ENCODE results near the gene KRTAP5-7.
"Not testable (repeated sequence)": the region's sequence is repeated elsewhere in the genome, so short reads cannot be mapped to it uniquely, and the experiment has no call there.

Gene KRTAP5-7

GRCh38 chr11:71537537-71537936 is 10.5 kb downstream of the KRTAP5-7 start:
- no peak for TF ChIP-seq CTCF (IDR thresholded peaks at IDR 0.05; ENCODE audit: low read length)
- no peak for TF ChIP-seq EZH2 (IDR thresholded peaks at IDR 0.05; ENCODE audit: borderline replicate concordance, low read length)
- H3K27me3 ChIP-seq (ENCODE audit: insufficient read depth, low read length): peaks cover 8% of the 10 kb centered on the region; the same call in 1 of the 2 replicates
- no peak overlapping the region for H3K4me2 ChIP-seq (ENCODE audit: low read length)
- no peak overlapping the region for H3K4me3 ChIP-seq (ENCODE audit: low read depth, low read length, poor library complexity, severe bottlenecking)
- H3K79me2 ChIP-seq (ENCODE audit: insufficient read depth, low read length): no peaks in the 10 kb centered on the region
- no peaks in the 10 kb centered on the region for H3K9me3 ChIP-seq (ENCODE audit: low read length)
- H3K9ac ChIP-seq (ENCODE audit: low read length): no peak overlapping the region
- H3K9me2 ChIP-seq (ENCODE audit: low read depth, low read length): no peaks in the 10 kb centered on the region
- no peaks in the 10 kb centered on the region for H3K4me1 ChIP-seq (ENCODE audit: insufficient read depth, low read length, severe bottlenecking)
- no peak overlapping the region for H3K27ac ChIP-seq (ENCODE audit: low read depth, low read length, poor library complexity, severe bottlenecking)
- H3F3A ChIP-seq (ENCODE audit: insufficient read depth, low read length): no peaks in the 10 kb centered on the region
- H2AFZ ChIP-seq (ENCODE audit: low read length): no peak overlapping the region
- no peaks in the 10 kb centered on the region; the same call in 1 of the 2 replicates for H3K36me3 ChIP-seq (ENCODE audit: insufficient read depth, low read length)
- H4K20me1 ChIP-seq (ENCODE audit: insufficient read depth, low read length): no peaks in the 10 kb centered on the region

- H3K4me1 ChIP-seq (ENCODE audit: insufficient read depth, low read length, severe bottlenecking); H3K4me2 ChIP-seq (ENCODE audit: low read length): not testable (repeated sequence)
Observed at GRCh38 chr11:71537977-71538665, 11.1 kb downstream of the KRTAP5-7 start, which contains the start of gene KRTAP5-8. TSS of gene KRTAP5-8 (plus strand) at chr11:71538025. CDS start at chr11:71538056, 31 bp downstream.

GRCh38 chr11:71538666-71538990 is 11.6 kb downstream of the KRTAP5-7 start:
- no peak overlapping the region for H3K4me2 ChIP-seq (ENCODE audit: low read length)
- H3K4me3 ChIP-seq (ENCODE audit: low read depth, low read length, poor library complexity, severe bottlenecking): no peak overlapping the region
- no peak overlapping the region for H3K27ac ChIP-seq (ENCODE audit: low read depth, low read length, poor library complexity, severe bottlenecking)
- no peaks in the 10 kb centered on the region for H3K9me2 ChIP-seq (ENCODE audit: low read depth, low read length)
- TF ChIP-seq EZH2 (IDR thresholded peaks at IDR 0.05; ENCODE audit: borderline replicate concordance, low read length) (no peak), CTCF (IDR thresholded peaks at IDR 0.05; ENCODE audit: low read length) (no peak)
- H3K27me3 ChIP-seq (ENCODE audit: insufficient read depth, low read length): peaks cover 8% of the 10 kb centered on the region; the same call in 1 of the 2 replicates
- H3K9ac ChIP-seq (ENCODE audit: low read length): no peak overlapping the region
- no peaks in the 10 kb centered on the region; the same call in 1 of the 2 replicates for H3K36me3 ChIP-seq (ENCODE audit: insufficient read depth, low read length)
- H3K4me1 ChIP-seq (ENCODE audit: insufficient read depth, low read length, severe bottlenecking): no peaks in the 10 kb centered on the region
- no peaks in the 10 kb centered on the region for H3K79me2 ChIP-seq (ENCODE audit: insufficient read depth, low read length)
- H2AFZ ChIP-seq (ENCODE audit: low read length): no peak overlapping the region
- H3F3A ChIP-seq (ENCODE audit: insufficient read depth, low read length): no peaks in the 10 kb centered on the region
- H4K20me1 ChIP-seq (ENCODE audit: insufficient read depth, low read length): no peaks in the 10 kb centered on the region
- H3K9me3 ChIP-seq (ENCODE audit: low read length): no peaks in the 10 kb centered on the region

More at GRCh38 chr11:71537977-71538665, 11.1 kb downstream of the KRTAP5-7 start, which contains the start of gene KRTAP5-8:
- not testable (repeated sequence) for H3K9me3 ChIP-seq (ENCODE audit: low read length); H3K27me3 ChIP-seq (ENCODE audit: insufficient read depth, low read length); H3K9ac ChIP-seq (ENCODE audit: low read length); H3K4me3 ChIP-seq (ENCODE audit: low read depth, low read length, poor library complexity, severe bottlenecking); H4K20me1 ChIP-seq (ENCODE audit: insufficient read depth, low read length); H3F3A ChIP-seq (ENCODE audit: insufficient read depth, low read length); H3K36me3 ChIP-seq (ENCODE audit: insufficient read depth, low read length); H2AFZ ChIP-seq (ENCODE audit: low read length); H3K9me2 ChIP-seq (ENCODE audit: low read depth, low read length); H3K27ac ChIP-seq (ENCODE audit: low read depth, low read length, poor library complexity, severe bottlenecking); H3K79me2 ChIP-seq (ENCODE audit: insufficient read depth, low read length)

- Histone ChIP-seq H3K9me3 (ENCODE audit: low read length) (no peaks in the 10 kb centered on the region), H3K9ac (ENCODE audit: low read length) (no peak overlapping the region), H4K20me1 (ENCODE audit: insufficient read depth, low read length) (no peaks in the 10 kb centered on the region), H3K4me2 (ENCODE audit: low read length) (no peak overlapping the region), H3K4me3 (ENCODE audit: low read depth, low read length, poor library complexity, severe bottlenecking) (no peak overlapping the region), H3K27ac (ENCODE audit: low read depth, low read length, poor library complexity, severe bottlenecking) (no peak overlapping the region), H3K9me2 (ENCODE audit: low read depth, low read length) (no peaks in the 10 kb centered on the region), H3K27me3 (ENCODE audit: insufficient read depth, low read length) (peaks cover 8% of the 10 kb centered on the region; the same call in 1 of the 2 replicates), H3F3A (ENCODE audit: insufficient read depth, low read length) (no peaks in the 10 kb centered on the region), H2AFZ (ENCODE audit: low read length) (no peak overlapping the region), H3K4me1 (ENCODE audit: insufficient read depth, low read length, severe bottlenecking) (no peaks in the 10 kb centered on the region), H3K36me3 (ENCODE audit: insufficient read depth, low read length) (no peaks in the 10 kb centered on the region; the same call in 1 of the 2 replicates), H3K79me2 (ENCODE audit: insufficient read depth, low read length) (no peaks in the 10 kb centered on the region)
- TF ChIP-seq EZH2 (IDR thresholded peaks at IDR 0.05; ENCODE audit: borderline replicate concordance, low read length): no peak
- no peak for TF ChIP-seq CTCF (IDR thresholded peaks at IDR 0.05; ENCODE audit: low read length)
Observed at GRCh38 chr11:71539017-71539416, 11.9 kb downstream of the KRTAP5-7 start.

- H3K27me3 ChIP-seq (ENCODE audit: insufficient read depth, low read length); H3K36me3 ChIP-seq (ENCODE audit: insufficient read depth, low read length); H3K4me1 ChIP-seq (ENCODE audit: insufficient read depth, low read length, severe bottlenecking); H3K9me2 ChIP-seq (ENCODE audit: low read depth, low read length); H3K9me3 ChIP-seq (ENCODE audit: low read length); H4K20me1 ChIP-seq (ENCODE audit: insufficient read depth, low read length); H2AFZ ChIP-seq (ENCODE audit: low read length); H3F3A ChIP-seq (ENCODE audit: insufficient read depth, low read length); H3K4me2 ChIP-seq (ENCODE audit: low read length); H3K9ac ChIP-seq (ENCODE audit: low read length); H3K27ac ChIP-seq (ENCODE audit: low read depth, low read length, poor library complexity, severe bottlenecking); H3K4me3 ChIP-seq (ENCODE audit: low read depth, low read length, poor library complexity, severe bottlenecking); H3K79me2 ChIP-seq (ENCODE audit: insufficient read depth, low read length): not testable (repeated sequence)
Observed at GRCh38 chr11:71539971-71540370, 12.9 kb downstream of the KRTAP5-7 start.

Measured in OCI-LY1 (cell line).